ACC112 (cell line): ENCODE measurements around the gene CNOT4.

Experiments used
- H2AFZ ChIP-seq: fragments of 200-600 bp; sonication (generic); one replicate; pipeline ENCODE4 v1.6.0; 2017; ENCODE audit warnings: antibody characterized with exemption, low read length; ENCODE audit not compliant: unreplicated experiment
- H3K27ac ChIP-seq: fragments of 200-600 bp; sonication (generic); 2 replicates; pipeline ENCODE4 v1.5.1; 2014; ENCODE audit warnings: low read depth, mild to moderate bottlenecking, antibody characterized with exemption, low read length, moderate library complexity
- H3K27me3 ChIP-seq: fragments of 200-600 bp; sonication (generic); 2 replicates; pipeline ENCODE4 v1.6.1; 2014; ENCODE audit warnings: mild to moderate bottlenecking, antibody characterized with exemption, low read length, moderate library complexity, mixed read lengths; ENCODE audit not compliant: insufficient read depth
- H3K36me3 ChIP-seq: fragments of 200-600 bp; sonication (generic); 2 replicates; pipeline ENCODE4 v1.6.1; 2016; ENCODE audit warnings: mild to moderate bottlenecking, antibody characterized with exemption, low read length, moderate library complexity, mixed read lengths; ENCODE audit not compliant: insufficient read depth
- H3K4me1 ChIP-seq: fragments of 200-600 bp; sonication (generic); one replicate; pipeline ENCODE4 v1.6.1; 2016; ENCODE audit warnings: low read length, mixed read lengths; ENCODE audit not compliant: insufficient read depth, unreplicated experiment, control insufficient read depth
- H3K4me3 ChIP-seq: fragments of 200-600 bp; sonication (generic); 2 replicates; pipeline ENCODE4 v1.5.1; 2014; ENCODE audit warnings: mild to moderate bottlenecking, low read depth, low read length
- H3K79me2 ChIP-seq: fragments of 200-600 bp; sonication (generic); one replicate; pipeline ENCODE4 v1.6.0; 2016; ENCODE audit warnings: low read length; ENCODE audit not compliant: control insufficient read depth, unreplicated experiment, insufficient read depth

Gene CNOT4

DNA sequence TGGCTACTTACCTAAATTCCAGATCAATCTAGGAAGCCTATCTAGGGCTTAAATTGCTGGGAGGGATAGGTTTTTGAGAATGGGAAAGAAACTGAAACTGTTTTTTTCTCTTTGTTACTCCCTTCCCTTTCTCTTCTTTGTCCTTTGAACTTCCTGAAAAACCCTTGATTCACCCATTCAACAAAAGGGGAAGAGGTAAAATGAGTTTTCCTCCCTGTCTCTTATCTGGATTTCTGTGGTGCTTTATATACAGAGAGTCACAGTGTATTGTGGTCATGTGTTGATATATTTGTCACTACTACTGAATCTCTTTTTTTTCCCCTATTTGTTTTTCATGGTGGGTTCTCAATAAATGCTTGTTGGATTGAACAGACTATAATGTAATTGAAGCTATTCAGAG, 28.0 kb upstream of the CNOT4 start:
- Histone ChIP-seq H3K36me3 (no peaks in the 10 kb centered on the region), H3K4me3 (no peak overlapping the region), H3K27ac (no peak overlapping the region), H3K27me3 (no peaks in the 10 kb centered on the region), H3K79me2 (no peaks in the 10 kb centered on the region), H2AFZ (no peak overlapping the region), H3K4me1 (no peaks in the 10 kb centered on the region)

GRCh38 chr7:135537453-135537852, 27.6 kb upstream of the CNOT4 start:
- Histone ChIP-seq H3K27ac (no peak overlapping the region), H3K27me3 (no peaks in the 10 kb centered on the region), H3K36me3 (no peaks in the 10 kb centered on the region), H3K79me2 (no peaks in the 10 kb centered on the region), H2AFZ (no peak overlapping the region), H3K4me1 (no peaks in the 10 kb centered on the region), H3K4me3 (no peak overlapping the region)

- Histone ChIP-seq H3K36me3 (no peaks in the 10 kb centered on the region), H3K27ac (no peak overlapping the region), H3K4me1 (no peaks in the 10 kb centered on the region), H3K79me2 (no peaks in the 10 kb centered on the region), H3K27me3 (no peaks in the 10 kb centered on the region), H2AFZ (no peak overlapping the region), H3K4me3 (no peak overlapping the region)
Measured at GRCh38 chr7:135536150-135536549, 26.2 kb upstream of the CNOT4 start.

- Histone ChIP-seq H3K27ac (no peak overlapping the region), H3K79me2 (no peaks in the 10 kb centered on the region), H3K27me3 (peaks cover 3% of the 10 kb centered on the region; the same call in 1 of the 2 replicates), H3K36me3 (no peaks in the 10 kb centered on the region), H3K4me1 (no peaks in the 10 kb centered on the region), H3K4me3 (no peak overlapping the region), H2AFZ (no peak overlapping the region)
Measured at GRCh38 chr7:135527025-135527424, 17.1 kb upstream of the CNOT4 start.

- no peaks in the 10 kb centered on the region for H3K4me1 ChIP-seq
- no peak overlapping the region for H3K4me3 ChIP-seq
- peaks cover 3% of the 10 kb centered on the region; the same call in 1 of the 2 replicates for H3K27me3 ChIP-seq
- no peaks in the 10 kb centered on the region for H3K36me3 ChIP-seq
- H3K79me2 ChIP-seq: no peaks in the 10 kb centered on the region
- no peak overlapping the region for H3K27ac ChIP-seq
- H2AFZ ChIP-seq: no peak overlapping the region
Measured at GRCh38 chr7:135525426-135525825, 15.5 kb upstream of the CNOT4 start.

DNA sequence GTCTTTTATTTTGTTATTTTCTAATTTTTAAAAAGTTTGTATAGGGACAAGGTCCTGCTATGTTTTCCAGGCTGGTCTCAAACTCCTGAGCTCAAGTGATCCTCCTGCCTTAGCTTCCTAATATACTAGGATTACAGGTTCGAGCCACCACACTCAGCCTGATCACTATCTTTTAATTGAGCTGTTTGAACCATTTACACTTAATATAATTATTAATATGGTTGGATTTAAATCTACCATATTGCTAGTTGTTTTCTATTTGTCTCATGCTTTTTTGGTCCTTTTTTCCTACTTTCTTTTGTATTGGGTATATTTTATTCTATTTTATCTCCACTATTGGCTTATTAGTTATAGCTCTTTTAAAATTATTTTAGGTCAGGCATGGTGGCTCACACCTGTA, 13.2 kb upstream of the CNOT4 start:
- H3K27me3 ChIP-seq: no peaks in the 10 kb centered on the region
- H3K4me1 ChIP-seq: no peaks in the 10 kb centered on the region
- no peak overlapping the region for H3K27ac ChIP-seq
- H3K36me3 ChIP-seq: no peaks in the 10 kb centered on the region
- no peak overlapping the region for H3K4me3 ChIP-seq
- no peak overlapping the region for H2AFZ ChIP-seq
- H3K79me2 ChIP-seq: no peaks in the 10 kb centered on the region

GRCh38 chr7:135522509-135522908, 12.6 kb upstream of the CNOT4 start:
- H3K27me3 ChIP-seq: no peaks in the 10 kb centered on the region
- H3K4me3 ChIP-seq: no peak overlapping the region
- H3K79me2 ChIP-seq: no peaks in the 10 kb centered on the region
- no peaks in the 10 kb centered on the region for H3K4me1 ChIP-seq
- H2AFZ ChIP-seq: no peak overlapping the region
- no peaks in the 10 kb centered on the region for H3K36me3 ChIP-seq
- H3K27ac ChIP-seq: no peak overlapping the region

DNA sequence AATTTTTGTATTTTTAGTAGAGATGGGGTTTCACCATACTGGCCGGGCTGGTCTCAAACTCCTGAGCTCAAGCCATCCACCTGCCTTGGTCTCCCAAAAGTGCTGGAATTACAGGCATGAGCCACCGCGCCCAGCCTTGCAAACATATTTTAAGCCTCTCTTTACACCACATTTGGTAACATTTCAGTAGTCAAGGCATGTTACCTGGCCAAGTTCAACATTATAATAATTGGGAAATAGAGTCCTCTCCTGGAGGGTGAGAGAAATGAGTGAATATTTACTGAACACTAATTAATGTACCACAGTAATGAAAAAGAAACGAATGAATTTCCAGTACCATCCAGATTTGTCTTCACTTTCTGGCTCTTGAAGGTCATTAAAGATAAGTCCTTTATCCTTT, 10.0 kb upstream of the CNOT4 start:
- Histone ChIP-seq H3K4me1 (no peaks in the 10 kb centered on the region), H2AFZ (no peak overlapping the region), H3K27me3 (no peaks in the 10 kb centered on the region), H3K27ac (no peak overlapping the region), H3K4me3 (no peak overlapping the region), H3K36me3 (no peaks in the 10 kb centered on the region), H3K79me2 (no peaks in the 10 kb centered on the region)

- H3K36me3 ChIP-seq: no peaks in the 10 kb centered on the region
- no peaks in the 10 kb centered on the region for H3K27me3 ChIP-seq
- no peak overlapping the region for H3K27ac ChIP-seq
- no peak overlapping the region for H2AFZ ChIP-seq
- no peak overlapping the region for H3K4me3 ChIP-seq
- H3K79me2 ChIP-seq: no peaks in the 10 kb centered on the region
- H3K4me1 ChIP-seq: no peaks in the 10 kb centered on the region
Measured at GRCh38 chr7:135519233-135519688, 9.4 kb upstream of the CNOT4 start.

DNA sequence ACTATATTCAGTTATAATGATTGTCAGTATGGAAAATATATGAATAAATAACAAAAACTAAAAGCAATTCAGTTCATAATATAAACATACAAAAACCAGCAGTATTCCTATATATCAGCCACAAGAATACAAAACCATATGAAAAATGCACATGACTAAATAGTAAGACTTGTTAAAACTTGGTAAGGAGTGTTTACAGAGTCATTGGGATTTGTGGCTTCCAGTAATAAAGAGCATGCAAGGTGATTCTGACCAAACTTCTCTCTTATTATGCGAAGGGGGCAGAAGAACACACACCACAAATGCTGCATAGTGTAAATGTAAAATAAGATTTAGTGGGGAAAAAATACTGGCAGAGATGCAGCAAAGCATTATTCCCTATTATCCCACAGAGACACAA, 8.8 kb upstream of the CNOT4 start:
- H3K27ac ChIP-seq: no peak overlapping the region
- H2AFZ ChIP-seq: no peak overlapping the region

GRCh38 chr7:135517060-135517459, 7.2 kb upstream of the CNOT4 start:
- Histone ChIP-seq H3K27me3 (no peaks in the 10 kb centered on the region), H2AFZ (no peak overlapping the region), H3K36me3 (no peaks in the 10 kb centered on the region), H3K79me2 (no peaks in the 10 kb centered on the region), H3K4me1 (peaks cover 3% of the 10 kb centered on the region), H3K4me3 (no peak overlapping the region), H3K27ac (no peak overlapping the region)

More for the DNA sequence above, 8.8 kb upstream of the CNOT4 start:
- Histone ChIP-seq H3K36me3 (no peaks in the 10 kb centered on the region), H3K27me3 (no peaks in the 10 kb centered on the region), H3K4me1 (no peaks in the 10 kb centered on the region), H3K79me2 (no peaks in the 10 kb centered on the region), H3K4me3 (no peak overlapping the region)
